ENCODE results near the gene DPP4. TPM values are rescaled to one million over a fixed set of nuclear protein-coding genes. Genes with fewer than 3 reads are reported as not detected.
"Not testable (repeated sequence)": the region's sequence is repeated elsewhere in the genome, so short reads cannot be mapped to it uniquely, and the experiment has no call there.

The DPP4 gene
- total RNA-seq, 4 donors from 2014 or later, result 3.2 to 6.4 (median 5.1) TPM

DNA sequence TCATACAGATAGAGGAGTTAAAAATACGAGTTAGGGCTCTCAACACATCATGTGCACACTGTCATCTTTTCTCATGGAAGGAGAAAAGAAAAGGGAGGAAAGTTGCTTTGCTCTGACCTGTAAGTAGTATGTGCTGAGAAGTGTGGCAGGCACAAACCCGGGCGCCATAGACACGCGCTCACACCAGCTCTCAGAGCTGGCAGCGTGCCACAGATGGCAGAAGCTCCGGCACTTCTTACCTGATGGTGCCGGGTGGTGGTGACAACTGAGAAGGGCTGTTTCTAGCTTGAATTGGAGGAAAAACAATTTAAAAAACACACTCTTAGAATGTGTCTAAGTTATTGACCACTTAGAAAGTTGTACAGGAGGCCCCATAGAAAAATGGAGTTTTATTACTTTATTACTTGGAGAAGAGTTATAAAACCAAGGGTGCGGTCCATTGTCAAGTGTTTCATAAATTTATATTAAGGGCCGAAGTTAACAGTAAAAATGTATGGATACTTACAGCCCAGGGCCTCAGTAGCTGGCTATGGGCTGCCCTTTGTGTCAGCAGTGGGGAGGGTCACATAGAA lies 92.2 kb downstream of the DPP4 start:
- H3K4me3 ChIP-seq (ENCODE audit: low read depth, poor library complexity, severe bottlenecking), result no peak overlapping the region
- WGBS, 2 donors, result 88% methylated on average over 10 of the region's 10 CpGs
- no peak for TF ChIP-seq POLR2A (IDR thresholded peaks at IDR 0.05)
- TF ChIP-seq, protein P1, sequence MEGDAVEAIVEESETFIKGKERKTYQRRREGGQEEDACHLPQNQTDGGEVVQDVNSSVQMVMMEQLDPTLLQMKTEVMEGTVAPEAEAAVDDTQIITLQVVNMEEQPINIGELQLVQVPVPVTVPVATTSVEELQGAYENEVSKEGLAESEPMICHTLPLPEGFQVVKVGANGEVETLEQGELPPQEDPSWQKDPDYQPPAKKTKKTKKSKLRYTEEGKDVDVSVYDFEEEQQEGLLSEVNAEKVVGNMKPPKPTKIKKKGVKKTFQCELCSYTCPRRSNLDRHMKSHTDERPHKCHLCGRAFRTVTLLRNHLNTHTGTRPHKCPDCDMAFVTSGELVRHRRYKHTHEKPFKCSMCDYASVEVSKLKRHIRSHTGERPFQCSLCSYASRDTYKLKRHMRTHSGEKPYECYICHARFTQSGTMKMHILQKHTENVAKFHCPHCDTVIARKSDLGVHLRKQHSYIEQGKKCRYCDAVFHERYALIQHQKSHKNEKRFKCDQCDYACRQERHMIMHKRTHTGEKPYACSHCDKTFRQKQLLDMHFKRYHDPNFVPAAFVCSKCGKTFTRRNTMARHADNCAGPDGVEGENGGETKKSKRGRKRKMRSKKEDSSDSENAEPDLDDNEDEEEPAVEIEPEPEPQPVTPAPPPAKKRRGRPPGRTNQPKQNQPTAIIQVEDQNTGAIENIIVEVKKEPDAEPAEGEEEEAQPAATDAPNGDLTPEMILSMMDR (IDR thresholded peaks at IDR 0.05), result no peak
- DNase-seq (ENCODE audit: low spot score in 2 of 2), result no peak
- intact Hi-C loops (cut with DNase I; ENCODE audit: low total_unique reads), result no loop called here

DNA sequence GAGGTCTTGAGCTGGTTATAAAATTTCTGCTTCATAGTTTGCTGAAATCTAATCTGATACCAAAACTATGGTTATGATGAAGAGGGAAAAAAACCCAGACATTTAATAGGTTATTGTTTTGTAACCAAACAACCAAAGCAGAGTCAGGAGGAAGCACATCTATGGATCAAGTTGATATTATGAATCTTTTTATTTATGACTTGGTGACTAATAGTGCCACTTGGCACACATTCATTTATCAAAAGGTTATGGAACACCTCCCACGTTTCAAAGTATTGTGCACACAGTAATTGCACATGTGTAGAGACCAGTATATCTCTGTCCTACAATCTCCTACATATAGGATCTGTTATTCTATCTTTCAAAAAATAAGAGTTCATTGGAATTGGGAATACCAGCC lies 93.0 kb downstream of the DPP4 start:
- DNase-seq (ENCODE audit: low spot score in 2 of 2), result no peak
- TF ChIP-seq POLR2A (IDR thresholded peaks at IDR 0.05), result no peak
- TF ChIP-seq, protein P1 (IDR thresholded peaks at IDR 0.05), result no peak
- 22 to 32% methylated on average over 1 of the region's 1 CpG for WGBS, 2 donors
- H3K4me3 ChIP-seq (ENCODE audit: low read depth, poor library complexity, severe bottlenecking), result no peak overlapping the region
- intact Hi-C loops (cut with DNase I; ENCODE audit: low total_unique reads), result no loop called here

DNA sequence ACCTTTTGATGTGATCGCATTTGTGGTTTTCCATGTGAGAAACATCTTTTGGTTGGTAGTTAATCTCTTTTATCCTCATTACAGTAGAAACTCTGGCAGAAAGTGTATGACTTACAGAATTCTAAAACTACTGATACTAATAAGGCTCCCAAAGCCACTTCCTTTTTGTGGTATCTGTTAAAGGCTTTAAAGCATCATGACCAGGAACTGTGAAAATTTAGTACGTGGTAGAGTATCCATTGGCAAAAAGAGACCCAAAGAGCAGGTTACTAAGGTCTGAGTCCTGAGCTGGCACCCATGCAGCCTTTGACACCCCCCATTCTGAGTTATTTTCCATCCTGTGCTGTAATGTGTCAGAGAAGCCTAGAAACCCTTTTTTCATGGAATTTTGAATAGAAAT lies 94.5 kb downstream of the DPP4 start:
- H3K4me3 ChIP-seq (ENCODE audit: low read depth, poor library complexity, severe bottlenecking), result no peak overlapping the region
- DNase-seq (ENCODE audit: low spot score in 2 of 2), result no peak
- WGBS, 2 donors, result 66 to 67% methylated on average over 2 of the region's 2 CpGs
- no peak for TF ChIP-seq POLR2A (IDR thresholded peaks at IDR 0.05)
- TF ChIP-seq, protein P1 (IDR thresholded peaks at IDR 0.05), result no peak
- intact Hi-C loops (cut with DNase I; ENCODE audit: low total_unique reads), result no loop called here

DNA sequence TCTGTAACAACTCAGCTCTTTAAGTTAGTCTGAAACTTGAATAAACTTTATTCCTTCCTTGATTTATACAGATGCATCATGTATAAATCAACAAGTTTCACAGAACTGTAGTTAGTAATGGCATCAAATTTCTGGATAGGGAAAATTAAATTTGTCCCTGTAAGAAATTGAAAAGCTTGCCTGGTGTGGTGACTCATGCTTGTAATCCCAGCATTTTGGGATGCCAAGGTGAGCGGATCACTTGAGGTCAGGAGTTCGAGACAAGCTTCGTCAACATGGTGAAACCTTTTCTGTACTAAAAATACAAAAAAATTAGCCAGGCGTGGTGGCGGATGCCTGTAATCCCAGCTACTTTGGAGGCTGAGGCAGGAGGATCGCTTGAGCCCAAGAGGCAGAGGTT lies 96.1 kb downstream of the DPP4 start:
- intact Hi-C loops (cut with DNase I; ENCODE audit: low total_unique reads); H3K4me3 ChIP-seq (ENCODE audit: low read depth, poor library complexity, severe bottlenecking); DNase-seq (ENCODE audit: low spot score in 2 of 2): not testable (repeated sequence)
- WGBS, 2 donors, result 66 to 80% methylated on average over 6 of the region's 6 CpGs

DNA sequence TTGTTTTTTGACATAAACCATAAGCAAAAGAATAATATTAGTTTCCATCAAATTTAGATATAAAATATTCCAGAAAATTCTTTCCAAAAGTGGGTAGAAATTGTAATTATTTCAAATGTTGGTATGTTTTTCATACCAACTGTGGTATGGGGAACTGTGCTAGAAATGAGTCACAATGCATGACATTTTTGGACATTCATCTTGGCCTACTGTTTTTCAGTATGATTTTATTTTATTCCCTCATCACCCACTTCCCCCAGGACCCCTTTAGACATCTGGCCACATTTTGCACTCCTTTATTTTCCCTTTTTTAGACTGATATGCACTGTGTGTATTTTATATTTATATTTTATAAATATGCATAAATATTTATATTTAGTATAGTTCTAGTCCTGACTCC lies 97.1 kb downstream of the DPP4 start:
- DNase-seq (ENCODE audit: low spot score in 2 of 2), result no peak
- no peak overlapping the region for H3K4me3 ChIP-seq (ENCODE audit: low read depth, poor library complexity, severe bottlenecking)
- intact Hi-C loops (cut with DNase I; ENCODE audit: low total_unique reads), result no loop called here
- TF ChIP-seq, protein P1 (IDR thresholded peaks at IDR 0.05), result no peak
- TF ChIP-seq POLR2A (IDR thresholded peaks at IDR 0.05), result no peak

DNA sequence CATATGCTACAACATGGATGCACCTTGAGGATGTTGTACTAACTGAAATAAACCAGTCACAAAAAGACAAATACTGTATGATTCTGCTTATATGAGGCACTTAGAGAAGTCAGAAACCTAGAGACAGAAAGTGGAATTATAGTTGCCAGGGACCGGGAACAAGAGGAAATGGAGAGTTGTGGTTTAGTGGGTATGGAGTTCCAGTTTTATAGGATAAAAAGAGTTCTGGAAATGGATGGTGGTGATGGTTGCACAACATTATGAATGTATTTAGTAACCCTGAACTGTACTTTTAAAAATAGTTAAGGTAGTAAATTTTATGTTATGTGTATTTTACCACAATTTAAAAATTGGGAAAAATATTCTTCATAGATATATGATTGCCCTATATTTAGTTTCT lies 97.7 kb downstream of the DPP4 start:
- H3K4me3 ChIP-seq (ENCODE audit: low read depth, poor library complexity, severe bottlenecking), result no peak overlapping the region
- intact Hi-C loops (cut with DNase I; ENCODE audit: low total_unique reads), result no loop called here
- 76 to 78% methylated on average over 1 of the region's 1 CpG for WGBS, 2 donors
- DNase-seq (ENCODE audit: low spot score in 2 of 2), result no peak
- no peak for TF ChIP-seq POLR2A (IDR thresholded peaks at IDR 0.05)
- TF ChIP-seq, protein P1 (IDR thresholded peaks at IDR 0.05), result no peak
